NCI-H1105 (cell line): Measurements from ENCODE around the gene RAMAC.
"Not testable (repeated sequence)": the region's sequence is repeated elsewhere in the genome, so short reads cannot be mapped to it uniquely, and the experiment has no call there.

Source experiments
- DNase-seq: peaks from one replicate; lab custom pipeline; 2025; lab: John Stamatoyannopoulos, UW

RAMAC gene

DNA sequence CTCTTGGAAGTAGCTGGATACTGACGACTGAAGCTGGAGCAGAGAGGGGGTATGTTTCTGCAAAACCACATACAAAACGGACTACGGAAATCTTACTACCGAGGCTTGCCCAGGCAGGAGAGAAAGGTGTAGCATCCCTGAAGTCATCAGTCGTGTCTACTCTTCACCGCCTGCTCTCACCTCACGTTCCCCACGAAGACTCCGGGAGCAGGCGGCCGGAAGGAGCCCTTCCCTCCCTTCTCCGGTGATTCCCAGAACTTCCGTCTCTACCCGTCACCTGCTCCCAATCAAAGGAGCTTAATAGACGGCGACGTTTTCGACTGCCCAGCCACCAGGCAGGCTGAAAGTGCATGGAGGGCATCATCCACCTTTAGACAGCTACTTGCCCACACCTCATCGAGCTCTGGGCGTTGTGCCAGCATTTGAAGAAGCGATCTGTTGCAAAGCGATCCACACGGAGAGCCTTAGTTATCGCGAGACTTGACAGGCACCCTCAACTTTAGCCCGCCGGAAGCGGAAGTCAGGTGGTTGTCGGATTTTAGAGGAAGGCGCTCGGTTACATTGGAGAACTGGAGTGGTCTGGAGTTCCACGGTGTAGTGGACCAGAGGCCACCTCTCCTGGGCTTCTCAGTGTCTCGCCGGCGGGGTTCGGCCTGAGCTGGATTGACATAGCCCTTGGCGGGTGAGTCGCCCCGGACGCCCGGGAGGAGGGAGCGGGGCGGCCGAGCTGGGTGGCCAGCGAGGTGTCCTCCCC is at the start of gene RAMAC:
RAMAC (plus strand) TSS at position 523 of the 754 bp plus-strand sequence. CDS start 2,809 bp downstream, outside the sequence.
- DNase-seq = peak; percentile 86

- DNase-seq = no peak
Measured at GRCh38 chr15:82936966-82937711, 48.9 kb upstream of the RAMAC start.

- no peak for DNase-seq
Measured at GRCh38 chr15:82937712-82938058, 48.3 kb upstream of the RAMAC start.

- not testable (repeated sequence) for DNase-seq
Measured at GRCh38 chr15:82939678-82940077, 46.3 kb upstream of the RAMAC start.

DNA sequence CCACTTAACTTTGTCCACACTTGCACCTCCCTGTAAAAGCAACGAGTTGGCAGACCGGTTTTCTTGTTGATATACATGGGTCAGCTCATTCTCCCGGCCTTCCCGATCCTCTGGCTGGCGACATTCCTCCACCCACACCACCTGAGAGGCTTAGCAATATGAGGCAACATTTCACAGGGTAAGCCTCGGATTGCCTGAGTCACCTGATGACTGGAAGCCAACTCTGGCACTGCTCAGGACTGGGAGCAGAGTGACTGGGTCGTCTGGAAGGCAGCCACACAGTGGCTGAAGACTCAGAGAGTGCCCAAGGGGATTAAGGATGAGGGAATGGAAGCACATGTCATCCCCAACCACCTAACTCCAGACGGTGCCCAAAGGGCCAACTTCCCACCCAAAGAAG is 43.3 kb upstream of the RAMAC start:
- DNase-seq = no peak

- DNase-seq = no peak
Measured at GRCh38 chr15:82943176-82943575, 42.8 kb upstream of the RAMAC start.

DNA sequence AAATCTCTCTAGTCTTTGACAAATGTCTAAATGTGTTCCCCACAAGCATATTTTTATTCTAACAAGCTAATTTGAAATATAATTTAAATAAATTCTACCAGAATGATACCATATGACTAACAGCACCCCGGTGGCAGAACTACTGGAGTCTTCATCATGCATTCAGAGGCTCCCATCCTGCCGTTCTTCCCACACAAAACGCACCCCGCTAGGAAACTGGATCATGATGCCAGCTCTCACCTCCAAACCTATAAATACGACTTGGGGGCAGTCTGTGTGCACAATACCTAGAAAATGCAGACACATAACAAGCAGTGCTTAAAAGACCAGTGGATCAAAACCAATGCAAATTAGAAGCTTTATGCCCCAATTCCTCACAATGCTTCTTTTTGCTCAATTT is 42.0 kb upstream of the RAMAC start:
- DNase-seq = no peak

DNA sequence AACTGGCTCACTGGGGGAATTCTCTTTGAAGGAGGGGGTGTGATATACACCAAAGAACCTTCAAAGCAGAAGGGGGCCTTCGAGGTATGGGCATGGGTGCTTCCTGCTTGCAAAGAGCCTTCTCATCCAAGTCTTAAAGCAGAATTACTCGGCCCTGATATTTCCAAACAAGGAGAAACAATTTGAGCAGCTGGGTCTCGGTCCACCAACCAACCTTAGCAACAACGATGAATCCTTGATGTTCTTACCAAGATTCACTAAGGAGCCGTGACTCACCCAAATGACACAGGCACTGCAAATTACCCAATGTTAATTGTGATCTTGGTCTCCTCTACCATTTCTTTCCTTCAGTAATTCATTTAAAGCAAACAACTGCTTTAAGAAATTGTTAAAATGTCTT is 41.2 kb upstream of the RAMAC start:
- no peak for DNase-seq

GRCh38 chr15:82945326-82945725 is 40.7 kb upstream of the RAMAC start:
- DNase-seq = no peak

GRCh38 chr15:82946155-82946701 is 39.8 kb upstream of the RAMAC start:
- no peak for DNase-seq

GRCh38 chr15:82950295-82950694 is 35.7 kb upstream of the RAMAC start:
- DNase-seq = no peak

- DNase-seq = no peak
Measured at GRCh38 chr15:82950746-82951370, 35.2 kb upstream of the RAMAC start.

DNA sequence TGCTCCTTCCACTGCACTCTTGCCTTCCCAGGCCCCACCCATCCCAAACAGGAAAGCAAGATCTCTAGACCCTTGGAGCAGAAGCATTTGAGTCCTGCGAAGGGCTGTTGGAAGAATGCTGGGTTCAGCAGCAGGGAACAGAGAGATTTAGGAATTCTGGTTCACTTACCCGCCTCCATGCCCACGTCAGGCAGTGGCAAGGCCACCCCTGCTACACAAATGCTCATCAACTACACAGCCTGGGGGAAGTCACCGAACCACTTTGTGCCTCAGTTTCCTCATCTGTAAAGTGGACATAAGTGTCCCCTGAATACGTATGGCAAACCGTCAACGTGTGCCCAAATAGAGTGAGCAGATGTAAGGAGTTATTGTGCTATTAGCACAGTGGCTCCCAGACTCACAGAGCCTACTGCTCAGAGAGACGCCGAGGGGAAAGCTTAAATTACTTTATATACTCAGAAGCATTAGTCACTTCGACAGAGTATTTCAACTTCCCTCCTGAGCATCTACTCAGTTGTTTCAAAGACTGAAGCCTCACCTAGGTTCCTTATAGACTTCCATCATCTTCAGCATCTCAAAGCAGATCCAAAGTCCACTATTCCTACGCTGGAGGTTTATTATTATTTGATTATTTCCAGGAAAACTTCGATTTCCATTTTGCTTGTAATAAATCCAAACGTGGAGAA is 34.4 kb upstream of the RAMAC start:
- no peak for DNase-seq

DNA sequence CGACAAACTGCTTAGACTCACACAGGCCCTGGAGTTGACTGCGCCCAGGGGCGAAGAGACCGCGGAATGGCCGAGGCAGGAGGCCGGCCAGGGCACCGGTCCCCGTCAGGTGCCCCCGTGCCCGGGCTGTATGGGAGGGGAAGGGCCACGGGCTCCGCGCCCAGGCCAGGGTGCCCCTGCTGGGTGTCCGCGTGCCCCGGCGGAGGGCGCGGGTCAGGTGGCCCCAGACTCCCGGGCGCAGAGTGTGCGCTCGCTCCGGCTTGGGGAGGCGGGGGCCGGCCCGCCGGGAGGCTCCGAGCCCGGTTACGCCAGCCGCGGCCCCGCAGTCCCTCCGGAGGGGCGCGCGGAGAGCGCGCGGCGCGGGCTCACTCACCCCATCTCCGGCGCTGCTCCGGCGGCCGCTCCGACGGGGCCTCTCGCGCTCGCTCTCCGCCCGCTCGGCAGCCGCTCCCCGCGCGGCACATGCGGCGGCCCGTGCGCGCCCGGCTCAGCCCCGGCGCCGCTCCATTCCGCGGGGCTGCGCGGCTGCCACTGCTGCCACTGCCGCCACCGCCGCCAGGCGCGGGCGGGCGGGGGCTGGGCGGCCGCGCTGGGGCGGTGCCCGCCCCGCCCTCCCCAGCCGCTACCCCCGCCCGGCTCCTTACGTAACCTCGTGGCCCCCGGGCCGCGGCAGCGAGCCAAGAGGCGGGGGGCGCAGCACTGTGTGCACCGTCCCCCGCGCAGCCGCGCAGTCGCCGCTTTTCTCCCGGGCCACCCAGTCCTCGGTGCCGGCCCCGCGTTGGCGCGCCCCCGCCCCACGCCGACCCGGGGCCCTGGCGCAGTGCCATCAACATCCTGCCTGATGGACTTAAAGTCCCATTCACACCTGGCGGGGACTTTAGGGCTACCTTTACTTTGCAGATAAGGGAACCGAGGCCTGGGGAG is 33.6 kb upstream of the RAMAC start, which contains the start of gene HOMER2:
HOMER2 (minus strand) TSS at position 563 of the 924 bp plus-strand sequence; CDS start at position 378, 185 bp downstream.
- peak; percentile 24 for DNase-seq

DNA sequence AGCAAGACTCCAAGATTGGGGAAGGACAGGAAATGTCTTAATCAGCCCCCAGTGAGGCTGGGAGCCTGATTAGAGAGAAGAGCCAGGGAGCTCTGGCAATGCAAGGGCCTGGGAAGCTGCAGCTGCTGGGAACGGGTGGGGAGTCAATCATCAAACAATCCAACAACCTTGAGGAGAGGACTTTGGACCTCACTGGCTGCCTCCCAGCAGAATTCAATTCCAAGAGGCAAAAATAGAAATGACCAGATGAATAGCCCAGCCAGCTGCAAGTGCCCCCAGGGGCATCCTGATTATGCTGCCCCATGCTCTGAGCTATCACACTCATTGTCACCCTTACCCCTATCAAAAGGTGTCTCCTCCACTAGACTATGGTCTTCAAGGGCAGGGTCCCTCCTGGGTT is 27.4 kb upstream of the RAMAC start:
- DNase-seq = no peak

DNA sequence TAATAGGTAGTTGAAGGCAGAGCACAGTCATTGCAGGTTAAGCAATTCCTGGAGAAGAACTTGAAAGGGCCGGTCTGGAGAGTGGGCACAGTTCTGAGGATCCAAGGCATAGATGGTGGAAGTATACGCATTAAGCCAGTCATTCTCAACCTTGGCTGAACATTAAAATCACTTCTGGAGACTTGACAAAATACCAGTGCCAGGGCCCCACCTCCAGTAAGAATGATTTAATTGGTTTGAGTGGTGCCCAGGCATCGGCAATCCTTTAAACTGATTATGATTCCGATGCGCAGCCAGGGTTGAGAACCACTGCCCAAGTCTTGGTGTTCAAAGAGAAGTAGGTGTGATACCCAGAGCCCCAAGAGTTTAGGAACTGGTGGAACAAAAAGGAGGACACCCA is 26.6 kb upstream of the RAMAC start:
- DNase-seq = no peak

- DNase-seq = no peak
Measured at GRCh38 chr15:82960766-82961165, 25.2 kb upstream of the RAMAC start.

- DNase-seq = no peak
Measured at GRCh38 chr15:82963471-82964341, 22.3 kb upstream of the RAMAC start.

DNA sequence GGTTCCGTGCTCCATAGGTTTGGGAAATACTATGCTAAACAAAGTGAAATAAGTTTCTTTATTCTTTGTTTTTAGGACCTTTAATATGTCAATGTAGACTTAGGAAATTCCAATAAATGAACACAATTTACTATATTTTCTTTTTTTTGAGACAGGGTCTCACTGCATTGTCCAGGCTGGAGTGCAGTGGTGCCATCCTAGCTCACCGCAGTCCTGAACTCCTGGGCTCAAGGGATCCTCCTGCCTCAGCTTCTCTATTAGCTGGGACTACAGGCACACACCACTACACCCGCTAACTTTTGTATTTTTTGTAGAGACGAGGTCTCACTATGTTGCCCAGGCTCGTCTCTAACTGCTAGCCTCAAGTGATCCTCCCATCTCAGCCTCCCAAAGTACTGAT is 21.1 kb upstream of the RAMAC start:
- DNase-seq = no peak

DNA sequence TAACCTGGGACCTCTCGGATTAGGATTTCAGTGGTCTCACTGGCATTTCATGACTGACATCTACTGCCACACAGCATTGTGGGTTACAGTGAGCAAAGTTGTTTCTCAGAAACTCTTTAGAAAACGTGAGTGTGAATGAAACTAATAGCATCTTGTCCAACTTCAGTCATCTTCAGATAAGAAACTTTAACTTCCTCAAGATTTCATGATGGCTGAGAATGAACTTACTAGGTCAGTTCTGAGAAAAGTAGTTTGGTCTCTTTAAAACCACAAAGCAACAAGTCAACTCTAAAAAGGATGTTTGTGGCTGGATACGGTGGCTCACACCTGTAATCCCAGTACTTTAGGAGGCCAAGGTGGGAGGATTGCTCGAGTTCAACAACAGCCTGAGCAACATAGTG is 19.3 kb upstream of the RAMAC start:
- no peak for DNase-seq
